Right atrium auricular region (tissue), 2 donors: ENCODE data around the gene DISP3. TPM values are rescaled to one million over a fixed set of nuclear protein-coding genes. Genes with fewer than 3 reads are reported as not detected.

Source experiments
- DNase-seq: peaks from one replicate; pipeline ENCODE4 v3.0.0-alpha.2; 2019; ENCODE audit warnings: low spot score
- H3K27ac ChIP-seq, 2 donors: fragments of 200-600 bp; sonication (generic); 1 replicate in 1 of 2; 2 replicates in 1 of 2; pipeline ENCODE4 v1.5.1; 2016 to 2019
- H3K27me3 ChIP-seq, 2 donors: fragments of 200-600 bp; sonication (generic); one replicate each; pipeline versions ENCODE4 v1.5.1 to v1.6.0; 2017 to 2019
- H3K36me3 ChIP-seq: fragments of 200-600 bp; sonication (generic); one replicate; pipeline ENCODE4 v1.5.1; 2016
- H3K4me1 ChIP-seq, 2 donors: fragments of 200-600 bp; sonication (generic); one replicate each; pipeline versions ENCODE4 v1.5.1 to v1.6.0; 2017 to 2019
- H3K4me3 ChIP-seq, 2 donors: fragments of 200-600 bp; sonication (generic); 1 replicate in 1 of 2; 2 replicates in 1 of 2; pipeline ENCODE4 v1.5.1; 2017 to 2019; ENCODE audit warnings: mild to moderate bottlenecking in 1 of 2, moderate library complexity in 1 of 2
- H3K9me3 ChIP-seq, 2 donors: fragments of 200-600 bp; sonication (generic); one replicate each; pipeline ENCODE4 v1.5.1; 2019
- total RNA-seq, 2 donors: library from RNA; depleted of rRNA; stranded (reverse); fragments of >200 nt; gene quantifications; one replicate each; pipeline ENCODE4 v1.1.0, GENCODE V29; 2016
- TF ChIP-seq, protein P1 (sequence below), 2 donors: fragments of 200-600 bp; sonication (generic); IDR thresholded peaks; one replicate each; pipeline ENCODE4 v1.5.1; 2019; ENCODE audit warnings: antibody characterized with exemption in 2 of 2

Gene DISP3
- total RNA-seq, 2 donors from 2014 or later = 0.16 TPM; not detected in 1

GRCh38 chr1:11533790-11534787 is 55.1 kb downstream of the DISP3 start:
- H3K27me3 ChIP-seq = no peaks in the 10 kb centered on the region
- H3K9me3 ChIP-seq = no peaks in the 10 kb centered on the region
- no peak for DNase-seq
- H3K4me1 ChIP-seq = no peaks in the 10 kb centered on the region
- no peak overlapping the region for H3K4me3 ChIP-seq
- no peak overlapping the region for H3K27ac ChIP-seq
- TF ChIP-seq, protein P1, sequence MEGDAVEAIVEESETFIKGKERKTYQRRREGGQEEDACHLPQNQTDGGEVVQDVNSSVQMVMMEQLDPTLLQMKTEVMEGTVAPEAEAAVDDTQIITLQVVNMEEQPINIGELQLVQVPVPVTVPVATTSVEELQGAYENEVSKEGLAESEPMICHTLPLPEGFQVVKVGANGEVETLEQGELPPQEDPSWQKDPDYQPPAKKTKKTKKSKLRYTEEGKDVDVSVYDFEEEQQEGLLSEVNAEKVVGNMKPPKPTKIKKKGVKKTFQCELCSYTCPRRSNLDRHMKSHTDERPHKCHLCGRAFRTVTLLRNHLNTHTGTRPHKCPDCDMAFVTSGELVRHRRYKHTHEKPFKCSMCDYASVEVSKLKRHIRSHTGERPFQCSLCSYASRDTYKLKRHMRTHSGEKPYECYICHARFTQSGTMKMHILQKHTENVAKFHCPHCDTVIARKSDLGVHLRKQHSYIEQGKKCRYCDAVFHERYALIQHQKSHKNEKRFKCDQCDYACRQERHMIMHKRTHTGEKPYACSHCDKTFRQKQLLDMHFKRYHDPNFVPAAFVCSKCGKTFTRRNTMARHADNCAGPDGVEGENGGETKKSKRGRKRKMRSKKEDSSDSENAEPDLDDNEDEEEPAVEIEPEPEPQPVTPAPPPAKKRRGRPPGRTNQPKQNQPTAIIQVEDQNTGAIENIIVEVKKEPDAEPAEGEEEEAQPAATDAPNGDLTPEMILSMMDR (IDR thresholded peaks at IDR 0.05) = no peak
- H3K36me3 ChIP-seq = no peaks in the 10 kb centered on the region

DNA sequence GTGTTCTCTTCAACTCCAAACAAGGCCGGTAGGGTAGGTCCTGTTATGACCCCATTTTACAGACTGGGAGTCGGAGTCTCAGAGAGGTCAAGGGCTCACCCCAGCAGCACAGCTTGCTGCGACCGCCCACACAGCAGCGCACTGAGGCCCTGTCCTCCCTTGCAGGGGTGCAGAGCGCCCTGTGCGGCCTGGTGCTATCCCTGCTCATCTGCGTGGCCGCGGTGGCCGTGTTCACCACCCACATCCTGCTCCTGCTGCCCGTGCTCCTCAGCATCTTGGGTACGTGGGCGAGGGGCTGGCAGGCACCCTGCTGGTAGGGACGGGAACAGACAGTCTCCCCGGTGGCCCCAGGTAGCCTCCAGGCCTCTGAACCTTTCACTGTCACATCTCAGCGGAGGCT is 55.9 kb downstream of the DISP3 start:
- TF ChIP-seq, protein P1 (IDR thresholded peaks at IDR 0.05) = no peak
- no peak overlapping the region for H3K4me3 ChIP-seq
- H3K9me3 ChIP-seq = no peaks in the 10 kb centered on the region
- H3K36me3 ChIP-seq = no peaks in the 10 kb centered on the region
- no peaks in the 10 kb centered on the region for H3K4me1 ChIP-seq
- DNase-seq = no peak
- H3K27ac ChIP-seq = no peak overlapping the region
- H3K27me3 ChIP-seq = no peaks in the 10 kb centered on the region

DNA sequence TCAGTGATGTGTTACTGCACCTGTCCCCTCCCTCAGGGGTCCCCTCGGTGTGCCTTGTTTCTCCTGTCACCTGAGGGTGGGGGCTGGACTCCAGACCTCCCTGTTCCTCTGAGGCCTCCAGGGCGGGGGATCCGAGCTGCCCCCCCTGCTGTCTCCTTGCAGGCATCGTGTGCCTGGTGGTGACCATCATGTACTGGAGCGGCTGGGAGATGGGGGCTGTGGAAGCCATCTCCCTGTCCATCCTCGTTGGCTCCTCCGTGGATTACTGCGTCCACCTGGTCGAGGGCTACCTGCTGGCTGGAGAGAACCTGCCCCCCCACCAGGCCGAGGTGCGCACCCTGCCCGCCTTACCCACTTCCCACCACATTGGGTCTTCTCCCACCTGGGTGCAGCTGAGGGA is 56.4 kb downstream of the DISP3 start:
- Histone ChIP-seq H3K9me3 (no peaks in the 10 kb centered on the region), H3K27ac (no peak overlapping the region), H3K36me3 (no peaks in the 10 kb centered on the region), H3K4me3 (no peak overlapping the region), H3K27me3 (no peaks in the 10 kb centered on the region), H3K4me1 (no peaks in the 10 kb centered on the region)
- TF ChIP-seq, protein P1 (IDR thresholded peaks at IDR 0.05) = no peak
- no peak for DNase-seq

GRCh38 chr1:11535761-11536572 is 57.0 kb downstream of the DISP3 start:
- no peaks in the 10 kb centered on the region for H3K9me3 ChIP-seq
- TF ChIP-seq, protein P1 (IDR thresholded peaks at IDR 0.05) = no peak
- H3K4me3 ChIP-seq = no peak overlapping the region
- no peak for DNase-seq
- H3K4me1 ChIP-seq = no peaks in the 10 kb centered on the region
- H3K27ac ChIP-seq = no peak overlapping the region
- H3K36me3 ChIP-seq = no peaks in the 10 kb centered on the region
- no peaks in the 10 kb centered on the region for H3K27me3 ChIP-seq

DNA sequence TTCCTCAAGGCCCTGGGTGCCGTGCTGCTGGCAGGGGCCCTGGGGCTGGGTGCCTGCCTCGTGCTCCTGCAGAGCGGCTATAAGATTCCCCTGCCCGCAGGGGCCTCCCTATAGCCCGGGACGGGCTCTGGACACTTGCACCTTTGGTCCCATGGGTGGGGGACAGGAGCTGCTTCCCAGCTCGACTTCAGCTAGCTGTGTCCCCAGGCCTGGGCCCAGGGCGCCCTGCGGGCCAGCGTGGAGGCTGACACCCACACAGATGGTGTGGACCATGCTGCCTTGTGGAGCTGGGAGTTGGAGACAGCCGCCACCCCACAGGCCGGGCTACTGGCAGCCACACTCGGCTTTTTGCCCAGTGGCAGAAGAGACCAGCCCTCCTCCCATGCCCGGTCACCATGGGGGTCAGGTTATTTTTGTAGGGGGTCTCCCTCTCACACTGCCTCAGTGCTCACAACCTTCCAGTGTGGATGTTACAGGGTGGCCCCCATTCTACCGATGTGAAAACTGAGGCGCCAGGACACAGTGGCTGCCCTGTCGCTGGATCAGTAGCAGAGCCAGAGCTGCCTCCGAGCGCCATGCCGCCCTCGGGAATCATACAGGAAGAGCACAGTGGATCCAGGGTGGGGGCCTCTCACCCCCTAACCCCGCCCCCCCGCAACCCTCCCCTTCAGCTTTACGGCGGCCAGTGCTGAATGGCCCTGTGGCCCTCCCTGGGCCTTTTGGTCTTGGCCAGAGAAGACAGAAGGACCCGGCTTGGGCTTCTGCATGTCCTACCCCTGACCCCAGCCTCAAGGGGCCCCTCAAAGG is 57.8 kb downstream of the DISP3 start:
- no peak for DNase-seq
- no peaks in the 10 kb centered on the region for H3K4me1 ChIP-seq
- no peaks in the 10 kb centered on the region for H3K36me3 ChIP-seq
- no peaks in the 10 kb centered on the region for H3K27me3 ChIP-seq
- no peak overlapping the region for H3K4me3 ChIP-seq
- H3K9me3 ChIP-seq = no peaks in the 10 kb centered on the region
- TF ChIP-seq, protein P1 (IDR thresholded peaks at IDR 0.05) = no peak
- H3K27ac ChIP-seq = no peak overlapping the region
